ENCODE measurements around the gene ABTB2. TPM values are rescaled to one million over a fixed set of nuclear protein-coding genes. Genes with fewer than 3 reads are reported as not detected.

The ABTB2 gene
- total RNA-seq, 1 experiment from 2014 or later: 3.1 TPM

GRCh38 chr11:34151166-34151565, 206.6 kb downstream of the ABTB2 start:
- ChIA-PET POLR2A (interaction anchor here (0.7 to 1.4 kb wide), 2 partner anchors 10 to 21 kb away, joined by 3 read pairs; no protein-coding TSS in a partner anchor), CTCF (interaction anchor here (0.8 to 1.4 kb wide), 6 partner anchors 19 to 317 kb away, joined by 3 to 4 read pairs (median 4); no protein-coding TSS in a partner anchor)
- Mint-ChIP-seq H3K9me3 (ENCODE audit: unreplicated experiment) (no peaks in the 10 kb centered on the region), H3K27me3 (ENCODE audit: insufficient read depth, unreplicated experiment) (no peaks in the 10 kb centered on the region), H3K4me3 (ENCODE audit: unreplicated experiment) (no peak overlapping the region), H3K36me3 (ENCODE audit: insufficient read depth, unreplicated experiment) (peaks cover 33% of the 10 kb centered on the region), H3K27ac (ENCODE audit: low read depth, unreplicated experiment) (no peak overlapping the region), H3K4me1 (ENCODE audit: insufficient read depth, unreplicated experiment) (no peaks in the 10 kb centered on the region)
- BruUV-seq (replicated peaks): no TSS peak
- intact Hi-C loops (cut with micrococcal nuclease): no loop called here
- DNase-seq (ENCODE audit: unreplicated experiment): no peak
- no peak for TF ChIP-seq CTCF (IDR thresholded peaks at IDR 0.05; ENCODE audit: unreplicated experiment)

- no peak overlapping the region for H3K4me3 Mint-ChIP-seq (ENCODE audit: unreplicated experiment)
- H3K27ac Mint-ChIP-seq (ENCODE audit: low read depth, unreplicated experiment): no peak overlapping the region
- peaks cover 33% of the 10 kb centered on the region for H3K36me3 Mint-ChIP-seq (ENCODE audit: insufficient read depth, unreplicated experiment)
- intact Hi-C loops (cut with micrococcal nuclease): no loop called here
- CTCF ChIA-PET: interaction anchor here (0.6 to 1.4 kb wide), 9 partner anchors 19 to 317 kb away, joined by 3 to 4 read pairs (median 4); no protein-coding TSS in a partner anchor
- H3K4me1 Mint-ChIP-seq (ENCODE audit: insufficient read depth, unreplicated experiment): no peaks in the 10 kb centered on the region
- H3K27me3 Mint-ChIP-seq (ENCODE audit: insufficient read depth, unreplicated experiment): no peaks in the 10 kb centered on the region
- H3K9me3 Mint-ChIP-seq (ENCODE audit: unreplicated experiment): no peaks in the 10 kb centered on the region
- no peak for DNase-seq (ENCODE audit: unreplicated experiment)
- BruUV-seq (replicated peaks): no TSS peak
- POLR2A ChIA-PET: interaction anchor here (0.6 to 1.4 kb wide), 5 partner anchors 10 to 747 kb away, joined by 3 to 4 read pairs (median 3); no protein-coding TSS in a partner anchor
- TF ChIP-seq CTCF (IDR thresholded peaks at IDR 0.05; ENCODE audit: unreplicated experiment): no peak
These were observed 207.2 kb downstream of the ABTB2 start for GRCh38 chr11:34150494-34151151.

- intact Hi-C loops (cut with micrococcal nuclease): no loop called here
- TF ChIP-seq CTCF (IDR thresholded peaks at IDR 0.05; ENCODE audit: unreplicated experiment): peak; percentile 15
- POLR2A ChIA-PET: interaction anchor here (0.6 to 1.4 kb wide), 4 partner anchors 20 to 747 kb away, joined by 3 read pairs; no protein-coding TSS in a partner anchor
- H3K36me3 Mint-ChIP-seq (ENCODE audit: insufficient read depth, unreplicated experiment): peaks cover 39% of the 10 kb centered on the region
- no peak overlapping the region for H3K4me3 Mint-ChIP-seq (ENCODE audit: unreplicated experiment)
- no peaks in the 10 kb centered on the region for H3K27me3 Mint-ChIP-seq (ENCODE audit: insufficient read depth, unreplicated experiment)
- BruUV-seq (replicated peaks): no TSS peak
- CTCF ChIA-PET: interaction anchor here (0.6 to 1.3 kb wide), 5 partner anchors 40 to 300 kb away, joined by 3 to 4 read pairs (median 3); no protein-coding TSS in a partner anchor
- no peak overlapping the region for H3K27ac Mint-ChIP-seq (ENCODE audit: low read depth, unreplicated experiment)
- no peaks in the 10 kb centered on the region for H3K4me1 Mint-ChIP-seq (ENCODE audit: insufficient read depth, unreplicated experiment)
- no peak for DNase-seq (ENCODE audit: unreplicated experiment)
- H3K9me3 Mint-ChIP-seq (ENCODE audit: unreplicated experiment): no peaks in the 10 kb centered on the region
These were observed 208.0 kb downstream of the ABTB2 start for GRCh38 chr11:34149786-34150185.

GRCh38 chr11:34149274-34149673, 208.5 kb downstream of the ABTB2 start:
- Mint-ChIP-seq H3K27me3 (ENCODE audit: insufficient read depth, unreplicated experiment) (no peaks in the 10 kb centered on the region), H3K36me3 (ENCODE audit: insufficient read depth, unreplicated experiment) (peaks cover 44% of the 10 kb centered on the region), H3K9me3 (ENCODE audit: unreplicated experiment) (no peaks in the 10 kb centered on the region), H3K4me1 (ENCODE audit: insufficient read depth, unreplicated experiment) (no peaks in the 10 kb centered on the region), H3K27ac (ENCODE audit: low read depth, unreplicated experiment) (no peak overlapping the region), H3K4me3 (ENCODE audit: unreplicated experiment) (no peak overlapping the region)
- ChIA-PET CTCF (interaction anchor here (1.1 to 1.3 kb wide), 2 partner anchors 222 to 301 kb away, joined by 3 to 4 read pairs; no protein-coding TSS in a partner anchor), POLR2A (interaction anchor here (0.7 kb wide), 1 partner anchor 145 kb away, joined by 3 read pairs; no protein-coding TSS in a partner anchor)
- TF ChIP-seq CTCF (IDR thresholded peaks at IDR 0.05; ENCODE audit: unreplicated experiment): no peak
- no TSS peak for BruUV-seq (replicated peaks)
- intact Hi-C loops (cut with micrococcal nuclease): no loop called here
- no peak for DNase-seq (ENCODE audit: unreplicated experiment)

Measured in MCF 10A (cell line).